ENCODE measurements around the gene ALKAL2. TPM values are rescaled to one million over a fixed set of nuclear protein-coding genes. Genes with fewer than 3 reads are reported as not detected.

ALKAL2 gene
- total RNA-seq, 1 donor from 2014 or later, result not detected

GRCh38 chr2:253202-253638 is 34.7 kb downstream of the ALKAL2 start:
- Histone ChIP-seq H3K9me3 (ENCODE audit: control insufficient read depth in 3 of 3, low read length in 3 of 3) (peaks cover 0 to 3% (median 0%) of the 10 kb centered on the region in 3 donors), H3K4me3 (ENCODE audit: low read length in 3 of 3) (no peak overlapping the region), H3K9ac (ENCODE audit: low read depth in 1 of 3, low read length in 3 of 3) (no peak overlapping the region), H3K4me1 (ENCODE audit: control insufficient read depth in 3 of 3, insufficient read depth in 3 of 3, low read length in 3 of 3) (no peaks in the 10 kb centered on the region), H3K27me3 (ENCODE audit: control insufficient read depth in 3 of 3, insufficient read depth in 3 of 3, low read length in 3 of 3) (no peaks in the 10 kb centered on the region), H3K27ac (ENCODE audit: low read depth, low read length) (no peak overlapping the region), H3K36me3 (ENCODE audit: control insufficient read depth in 3 of 3, insufficient read depth in 3 of 3, low read length in 3 of 3) (peaks cover 0 to 15% (median 13%) of the 10 kb centered on the region in 3 donors)

- Histone ChIP-seq H3K4me1 (ENCODE audit: control insufficient read depth in 3 of 3, insufficient read depth in 3 of 3, low read length in 3 of 3) (no peaks in the 10 kb centered on the region), H3K4me3 (ENCODE audit: low read length in 3 of 3) (no peak overlapping the region), H3K27me3 (ENCODE audit: control insufficient read depth in 3 of 3, insufficient read depth in 3 of 3, low read length in 3 of 3) (no peaks in the 10 kb centered on the region), H3K9me3 (ENCODE audit: control insufficient read depth in 3 of 3, low read length in 3 of 3) (no peaks in the 10 kb centered on the region), H3K27ac (ENCODE audit: low read depth, low read length) (no peak overlapping the region), H3K9ac (ENCODE audit: low read depth in 1 of 3, low read length in 3 of 3) (no peak overlapping the region), H3K36me3 (ENCODE audit: control insufficient read depth in 3 of 3, insufficient read depth in 3 of 3, low read length in 3 of 3) (peaks cover 0 to 18% (median 16%) of the 10 kb centered on the region in 3 donors)
These were observed 35.8 kb downstream of the ALKAL2 start for GRCh38 chr2:252001-252602.

GRCh38 chr2:249538-250042 is 38.3 kb downstream of the ALKAL2 start:
- Histone ChIP-seq H3K36me3 (ENCODE audit: control insufficient read depth in 3 of 3, insufficient read depth in 3 of 3, low read length in 3 of 3) (peaks cover 3 to 27% (median 26%) of the 10 kb centered on the region in 3 donors), H3K4me3 (ENCODE audit: low read length in 3 of 3) (no peak overlapping the region), H3K27me3 (ENCODE audit: control insufficient read depth in 3 of 3, insufficient read depth in 3 of 3, low read length in 3 of 3) (no peaks in the 10 kb centered on the region), H3K9ac (ENCODE audit: low read depth in 1 of 3, low read length in 3 of 3) (no peak overlapping the region), H3K4me1 (ENCODE audit: control insufficient read depth in 3 of 3, insufficient read depth in 3 of 3, low read length in 3 of 3) (no peaks in the 10 kb centered on the region), H3K27ac (ENCODE audit: low read depth, low read length) (no peak overlapping the region), H3K9me3 (ENCODE audit: control insufficient read depth in 3 of 3, low read length in 3 of 3) (no peaks in the 10 kb centered on the region)

- no peak overlapping the region for H3K9ac ChIP-seq (ENCODE audit: low read depth in 1 of 3, low read length in 3 of 3)
- H3K4me3 ChIP-seq (ENCODE audit: low read length in 3 of 3), result no peak overlapping the region
- H3K36me3 ChIP-seq (ENCODE audit: control insufficient read depth in 3 of 3, insufficient read depth in 3 of 3, low read length in 3 of 3), result peaks cover 7 to 31% (median 30%) of the 10 kb centered on the region in 3 donors
- no peak overlapping the region for H3K27ac ChIP-seq (ENCODE audit: low read depth, low read length)
- no peaks in the 10 kb centered on the region for H3K4me1 ChIP-seq (ENCODE audit: control insufficient read depth in 3 of 3, insufficient read depth in 3 of 3, low read length in 3 of 3)
- no peaks in the 10 kb centered on the region for H3K9me3 ChIP-seq (ENCODE audit: control insufficient read depth in 3 of 3, low read length in 3 of 3)
- no peaks in the 10 kb centered on the region for H3K27me3 ChIP-seq (ENCODE audit: control insufficient read depth in 3 of 3, insufficient read depth in 3 of 3, low read length in 3 of 3)
These were observed 39.2 kb downstream of the ALKAL2 start for GRCh38 chr2:248724-249123.

- Histone ChIP-seq H3K4me3 (ENCODE audit: low read length in 3 of 3) (no peak overlapping the region), H3K4me1 (ENCODE audit: control insufficient read depth in 3 of 3, insufficient read depth in 3 of 3, low read length in 3 of 3) (no peaks in the 10 kb centered on the region), H3K9ac (ENCODE audit: low read depth in 1 of 3, low read length in 3 of 3) (no peak overlapping the region), H3K9me3 (ENCODE audit: control insufficient read depth in 3 of 3, low read length in 3 of 3) (no peaks in the 10 kb centered on the region), H3K36me3 (ENCODE audit: control insufficient read depth in 3 of 3, insufficient read depth in 3 of 3, low read length in 3 of 3) (peaks cover 9 to 45% (median 41%) of the 10 kb centered on the region in 3 donors), H3K27me3 (ENCODE audit: control insufficient read depth in 3 of 3, insufficient read depth in 3 of 3, low read length in 3 of 3) (no peaks in the 10 kb centered on the region), H3K27ac (ENCODE audit: low read depth, low read length) (no peak overlapping the region)
These were observed 41.3 kb downstream of the ALKAL2 start for GRCh38 chr2:246489-247144.

- H3K4me1 ChIP-seq (ENCODE audit: control insufficient read depth in 3 of 3, insufficient read depth in 3 of 3, low read length in 3 of 3), result no peaks in the 10 kb centered on the region
- no peak overlapping the region for H3K4me3 ChIP-seq (ENCODE audit: low read length in 3 of 3)
- H3K27ac ChIP-seq (ENCODE audit: low read depth, low read length), result no peak overlapping the region
- no peak overlapping the region for H3K9ac ChIP-seq (ENCODE audit: low read depth in 1 of 3, low read length in 3 of 3)
- H3K9me3 ChIP-seq (ENCODE audit: control insufficient read depth in 3 of 3, low read length in 3 of 3), result no peaks in the 10 kb centered on the region
- no peaks in the 10 kb centered on the region for H3K27me3 ChIP-seq (ENCODE audit: control insufficient read depth in 3 of 3, insufficient read depth in 3 of 3, low read length in 3 of 3)
- peaks cover 12 to 49% (median 40%) of the 10 kb centered on the region in 3 donors for H3K36me3 ChIP-seq (ENCODE audit: control insufficient read depth in 3 of 3, insufficient read depth in 3 of 3, low read length in 3 of 3)
These were observed 43.3 kb downstream of the ALKAL2 start for GRCh38 chr2:244547-244946.

- no peaks in the 10 kb centered on the region for H3K27me3 ChIP-seq (ENCODE audit: control insufficient read depth in 3 of 3, insufficient read depth in 3 of 3, low read length in 3 of 3)
- H3K4me3 ChIP-seq (ENCODE audit: low read length in 3 of 3), result no peak overlapping the region
- no peak overlapping the region for H3K9ac ChIP-seq (ENCODE audit: low read depth in 1 of 3, low read length in 3 of 3)
- H3K27ac ChIP-seq (ENCODE audit: low read depth, low read length), result no peak overlapping the region
- no peaks in the 10 kb centered on the region for H3K4me1 ChIP-seq (ENCODE audit: control insufficient read depth in 3 of 3, insufficient read depth in 3 of 3, low read length in 3 of 3)
- H3K36me3 ChIP-seq (ENCODE audit: control insufficient read depth in 3 of 3, insufficient read depth in 3 of 3, low read length in 3 of 3), result peaks cover 7 to 26% (median 21%) of the 10 kb centered on the region in 3 donors
- H3K9me3 ChIP-seq (ENCODE audit: control insufficient read depth in 3 of 3, low read length in 3 of 3), result no peaks in the 10 kb centered on the region
These were observed 49.0 kb downstream of the ALKAL2 start for GRCh38 chr2:238869-239268.

GRCh38 chr2:238431-238830 is 49.5 kb downstream of the ALKAL2 start:
- Histone ChIP-seq H3K9ac (ENCODE audit: low read depth in 1 of 3, low read length in 3 of 3) (no peak overlapping the region), H3K36me3 (ENCODE audit: control insufficient read depth in 3 of 3, insufficient read depth in 3 of 3, low read length in 3 of 3) (peaks cover 2 to 22% (median 17%) of the 10 kb centered on the region in 3 donors), H3K4me3 (ENCODE audit: low read length in 3 of 3) (no peak overlapping the region), H3K9me3 (ENCODE audit: control insufficient read depth in 3 of 3, low read length in 3 of 3) (no peaks in the 10 kb centered on the region), H3K27ac (ENCODE audit: low read depth, low read length) (no peak overlapping the region), H3K27me3 (ENCODE audit: control insufficient read depth in 3 of 3, insufficient read depth in 3 of 3, low read length in 3 of 3) (no peaks in the 10 kb centered on the region), H3K4me1 (ENCODE audit: control insufficient read depth in 3 of 3, insufficient read depth in 3 of 3, low read length in 3 of 3) (no peaks in the 10 kb centered on the region)

- Histone ChIP-seq H3K4me3 (ENCODE audit: low read length in 3 of 3) (no peak overlapping the region), H3K27ac (ENCODE audit: low read depth, low read length) (no peak overlapping the region), H3K4me1 (ENCODE audit: control insufficient read depth in 3 of 3, insufficient read depth in 3 of 3, low read length in 3 of 3) (no peaks in the 10 kb centered on the region), H3K9ac (ENCODE audit: low read depth in 1 of 3, low read length in 3 of 3) (no peak overlapping the region), H3K27me3 (ENCODE audit: control insufficient read depth in 3 of 3, insufficient read depth in 3 of 3, low read length in 3 of 3) (no peaks in the 10 kb centered on the region), H3K36me3 (ENCODE audit: control insufficient read depth in 3 of 3, insufficient read depth in 3 of 3, low read length in 3 of 3) (peaks cover 4 to 16% (median 12%) of the 10 kb centered on the region in 3 donors), H3K9me3 (ENCODE audit: control insufficient read depth in 3 of 3, low read length in 3 of 3) (no peaks in the 10 kb centered on the region)
These were observed 50.0 kb downstream of the ALKAL2 start for GRCh38 chr2:237878-238277.

GRCh38 chr2:236993-237539 is 50.8 kb downstream of the ALKAL2 start:
- no peak overlapping the region for H3K4me3 ChIP-seq (ENCODE audit: low read length in 3 of 3)
- H3K4me1 ChIP-seq (ENCODE audit: control insufficient read depth in 3 of 3, insufficient read depth in 3 of 3, low read length in 3 of 3), result no peaks in the 10 kb centered on the region
- H3K27ac ChIP-seq (ENCODE audit: low read depth, low read length), result no peak overlapping the region
- H3K9ac ChIP-seq (ENCODE audit: low read depth in 1 of 3, low read length in 3 of 3), result no peak overlapping the region
- no peaks in the 10 kb centered on the region for H3K9me3 ChIP-seq (ENCODE audit: control insufficient read depth in 3 of 3, low read length in 3 of 3)
- no peaks in the 10 kb centered on the region for H3K27me3 ChIP-seq (ENCODE audit: control insufficient read depth in 3 of 3, insufficient read depth in 3 of 3, low read length in 3 of 3)
- peaks cover 4 to 11% (median 11%) of the 10 kb centered on the region in 3 donors for H3K36me3 ChIP-seq (ENCODE audit: control insufficient read depth in 3 of 3, insufficient read depth in 3 of 3, low read length in 3 of 3)

All from skeletal muscle tissue (tissue), 4 donors.